Right atrium auricular region (tissue), 2 donors: Measurements from ENCODE around the gene SPATA13. TPM values are rescaled to one million over a fixed set of nuclear protein-coding genes. Genes with fewer than 3 reads are reported as not detected.

Experiments
- DNase-seq: peaks from one replicate; pipeline ENCODE4 v3.0.0-alpha.2; 2019; ENCODE audit warnings: low spot score
- H3K27ac ChIP-seq, 2 donors: fragments of 200-600 bp; sonication (generic); 1 replicate in 1 of 2; 2 replicates in 1 of 2; pipeline ENCODE4 v1.5.1; 2016 to 2019
- H3K27me3 ChIP-seq, 2 donors: fragments of 200-600 bp; sonication (generic); one replicate each; pipeline versions ENCODE4 v1.5.1 to v1.6.0; 2017 to 2019
- H3K36me3 ChIP-seq: fragments of 200-600 bp; sonication (generic); one replicate; pipeline ENCODE4 v1.5.1; 2016
- H3K4me1 ChIP-seq, 2 donors: fragments of 200-600 bp; sonication (generic); one replicate each; pipeline versions ENCODE4 v1.5.1 to v1.6.0; 2017 to 2019
- H3K4me3 ChIP-seq, 2 donors: fragments of 200-600 bp; sonication (generic); 1 replicate in 1 of 2; 2 replicates in 1 of 2; pipeline ENCODE4 v1.5.1; 2017 to 2019; ENCODE audit warnings: mild to moderate bottlenecking in 1 of 2, moderate library complexity in 1 of 2
- H3K9me3 ChIP-seq, 2 donors: fragments of 200-600 bp; sonication (generic); one replicate each; pipeline ENCODE4 v1.5.1; 2019
- total RNA-seq, 2 donors: library from RNA; depleted of rRNA; stranded (reverse); fragments of >200 nt; gene quantifications; one replicate each; pipeline ENCODE4 v1.1.0, GENCODE V29; 2016
- TF ChIP-seq, protein P1 (sequence below), 2 donors: fragments of 200-600 bp; sonication (generic); IDR thresholded peaks; one replicate each; pipeline ENCODE4 v1.5.1; 2019; ENCODE audit warnings: antibody characterized with exemption in 2 of 2

Gene SPATA13
- total RNA-seq, 2 donors from 2014 or later: 10.0 to 14.1 TPM

DNA sequence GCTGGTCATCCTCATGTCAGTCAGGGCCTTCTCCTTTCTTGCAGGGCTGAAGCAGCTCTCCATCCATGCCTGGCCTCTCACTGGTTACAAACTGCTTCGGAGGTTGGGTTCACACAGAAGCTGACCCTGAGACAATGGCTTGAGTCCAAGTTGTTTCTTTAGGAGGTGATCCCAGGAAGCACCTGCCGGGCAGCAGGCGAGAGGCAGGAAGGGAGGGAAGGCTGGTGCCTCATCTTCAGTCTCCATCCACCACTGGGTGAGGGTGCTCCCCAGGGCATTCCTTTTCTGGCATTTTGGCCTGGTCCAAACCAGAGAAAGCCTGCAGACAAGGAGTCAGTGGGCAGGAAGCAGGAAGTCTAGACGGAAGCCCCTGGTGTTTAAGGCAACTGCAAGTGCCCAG lies 17.6 kb upstream of the SPATA13 start:
- no peak overlapping the region for H3K4me3 ChIP-seq
- H3K27me3 ChIP-seq: no peaks in the 10 kb centered on the region
- TF ChIP-seq, protein P1, sequence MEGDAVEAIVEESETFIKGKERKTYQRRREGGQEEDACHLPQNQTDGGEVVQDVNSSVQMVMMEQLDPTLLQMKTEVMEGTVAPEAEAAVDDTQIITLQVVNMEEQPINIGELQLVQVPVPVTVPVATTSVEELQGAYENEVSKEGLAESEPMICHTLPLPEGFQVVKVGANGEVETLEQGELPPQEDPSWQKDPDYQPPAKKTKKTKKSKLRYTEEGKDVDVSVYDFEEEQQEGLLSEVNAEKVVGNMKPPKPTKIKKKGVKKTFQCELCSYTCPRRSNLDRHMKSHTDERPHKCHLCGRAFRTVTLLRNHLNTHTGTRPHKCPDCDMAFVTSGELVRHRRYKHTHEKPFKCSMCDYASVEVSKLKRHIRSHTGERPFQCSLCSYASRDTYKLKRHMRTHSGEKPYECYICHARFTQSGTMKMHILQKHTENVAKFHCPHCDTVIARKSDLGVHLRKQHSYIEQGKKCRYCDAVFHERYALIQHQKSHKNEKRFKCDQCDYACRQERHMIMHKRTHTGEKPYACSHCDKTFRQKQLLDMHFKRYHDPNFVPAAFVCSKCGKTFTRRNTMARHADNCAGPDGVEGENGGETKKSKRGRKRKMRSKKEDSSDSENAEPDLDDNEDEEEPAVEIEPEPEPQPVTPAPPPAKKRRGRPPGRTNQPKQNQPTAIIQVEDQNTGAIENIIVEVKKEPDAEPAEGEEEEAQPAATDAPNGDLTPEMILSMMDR (IDR thresholded peaks at IDR 0.05): no peak
- H3K9me3 ChIP-seq: no peaks in the 10 kb centered on the region
- H3K36me3 ChIP-seq: no peaks in the 10 kb centered on the region
- no peaks in the 10 kb centered on the region for H3K4me1 ChIP-seq
- no peak overlapping the region for H3K27ac ChIP-seq
- DNase-seq: no peak

DNA sequence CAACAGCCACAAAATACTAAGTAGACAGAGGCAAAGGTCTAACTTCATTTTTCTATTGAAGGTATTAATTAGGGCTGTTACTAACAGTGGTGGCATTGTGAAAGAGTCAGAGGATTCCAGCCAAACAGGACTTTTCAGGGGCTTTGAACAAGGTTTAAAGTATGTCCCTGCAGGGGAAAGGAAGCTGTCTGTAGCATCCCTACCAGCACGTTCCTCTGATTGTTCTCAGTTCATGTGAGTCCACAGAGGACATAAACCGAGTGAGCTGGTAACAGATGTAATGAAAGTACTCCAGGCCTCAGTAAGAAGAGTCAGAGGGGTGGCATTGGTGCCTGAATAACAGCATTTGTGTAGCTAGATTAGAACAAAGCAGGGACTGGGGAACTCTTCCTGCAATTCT lies 15.3 kb upstream of the SPATA13 start:
- Histone ChIP-seq H3K27ac (no peak overlapping the region), H3K4me3 (no peak overlapping the region), H3K9me3 (no peaks in the 10 kb centered on the region), H3K4me1 (no peaks in the 10 kb centered on the region), H3K27me3 (no peaks in the 10 kb centered on the region), H3K36me3 (no peaks in the 10 kb centered on the region)
- no peak for DNase-seq
- TF ChIP-seq, protein P1 (IDR thresholded peaks at IDR 0.05): no peak

- no peak for DNase-seq
- Histone ChIP-seq H3K4me1 (no peaks in the 10 kb centered on the region), H3K27ac (no peak overlapping the region), H3K4me3 (no peak overlapping the region), H3K9me3 (no peaks in the 10 kb centered on the region), H3K36me3 (no peaks in the 10 kb centered on the region), H3K27me3 (no peaks in the 10 kb centered on the region)
- TF ChIP-seq, protein P1 (IDR thresholded peaks at IDR 0.05): no peak
These were observed 14.8 kb upstream of the SPATA13 start for GRCh38 chr13:24145674-24146073.

DNA sequence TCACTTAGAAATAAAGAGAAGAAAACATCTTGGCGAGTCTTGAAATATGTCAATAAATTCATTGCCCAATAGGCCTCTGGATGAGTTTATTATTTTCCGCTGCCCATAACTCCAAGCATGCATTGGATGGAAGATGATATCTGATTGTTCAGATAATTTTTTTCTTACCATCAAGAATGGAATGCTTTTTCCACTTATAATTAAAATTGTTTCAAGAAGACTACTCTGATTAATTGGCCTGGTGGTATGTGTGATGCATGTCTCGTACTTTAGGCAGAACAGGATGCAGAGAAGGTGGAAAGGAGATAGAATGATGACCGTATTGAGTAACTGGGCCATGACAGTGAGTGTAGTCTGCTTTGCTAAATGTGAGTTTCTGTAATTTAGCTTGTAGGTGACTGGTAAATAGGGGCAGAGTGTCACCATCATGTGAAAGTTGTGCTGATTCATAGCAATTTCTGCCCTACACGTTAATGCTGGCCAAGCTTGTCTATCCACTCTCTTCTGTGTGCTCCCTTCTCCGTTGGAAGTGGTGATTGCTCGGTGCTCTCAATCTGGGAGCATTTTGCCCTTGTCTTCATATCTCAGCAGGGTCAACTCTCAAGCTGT lies 13.5 kb upstream of the SPATA13 start:
- H3K27ac ChIP-seq: no peak overlapping the region
- TF ChIP-seq, protein P1 (IDR thresholded peaks at IDR 0.05): no peak
- H3K36me3 ChIP-seq: no peaks in the 10 kb centered on the region
- no peaks in the 10 kb centered on the region for H3K27me3 ChIP-seq
- no peak for DNase-seq
- H3K4me1 ChIP-seq: no peaks in the 10 kb centered on the region
- no peaks in the 10 kb centered on the region for H3K9me3 ChIP-seq
- no peak overlapping the region for H3K4me3 ChIP-seq

DNA sequence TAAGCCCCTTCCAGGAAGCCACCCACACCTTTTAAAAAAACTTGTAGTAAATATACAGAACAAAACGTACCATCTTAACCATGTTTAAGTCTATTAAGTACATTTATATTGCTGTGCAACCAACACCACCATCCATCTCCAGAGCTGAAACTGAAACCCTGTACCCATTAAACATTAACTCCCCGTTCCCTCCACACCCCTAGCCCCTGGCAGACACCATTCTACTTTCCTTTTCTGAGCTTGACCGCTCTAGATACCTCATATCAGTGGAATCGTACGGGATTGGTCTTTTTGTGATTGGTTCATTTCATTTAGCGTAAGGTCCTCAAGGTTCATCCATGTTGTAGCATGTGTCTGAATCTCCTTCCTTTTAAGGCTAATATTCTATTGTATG lies 13.0 kb upstream of the SPATA13 start:
- Histone ChIP-seq H3K4me1 (no peaks in the 10 kb centered on the region), H3K36me3 (no peaks in the 10 kb centered on the region), H3K27me3 (no peaks in the 10 kb centered on the region), H3K9me3 (no peaks in the 10 kb centered on the region), H3K27ac (no peak overlapping the region), H3K4me3 (no peak overlapping the region)
- TF ChIP-seq, protein P1 (IDR thresholded peaks at IDR 0.05): no peak
- no peak for DNase-seq
